ENCODE results near the gene HDAC4.

HDAC4 gene

DNA sequence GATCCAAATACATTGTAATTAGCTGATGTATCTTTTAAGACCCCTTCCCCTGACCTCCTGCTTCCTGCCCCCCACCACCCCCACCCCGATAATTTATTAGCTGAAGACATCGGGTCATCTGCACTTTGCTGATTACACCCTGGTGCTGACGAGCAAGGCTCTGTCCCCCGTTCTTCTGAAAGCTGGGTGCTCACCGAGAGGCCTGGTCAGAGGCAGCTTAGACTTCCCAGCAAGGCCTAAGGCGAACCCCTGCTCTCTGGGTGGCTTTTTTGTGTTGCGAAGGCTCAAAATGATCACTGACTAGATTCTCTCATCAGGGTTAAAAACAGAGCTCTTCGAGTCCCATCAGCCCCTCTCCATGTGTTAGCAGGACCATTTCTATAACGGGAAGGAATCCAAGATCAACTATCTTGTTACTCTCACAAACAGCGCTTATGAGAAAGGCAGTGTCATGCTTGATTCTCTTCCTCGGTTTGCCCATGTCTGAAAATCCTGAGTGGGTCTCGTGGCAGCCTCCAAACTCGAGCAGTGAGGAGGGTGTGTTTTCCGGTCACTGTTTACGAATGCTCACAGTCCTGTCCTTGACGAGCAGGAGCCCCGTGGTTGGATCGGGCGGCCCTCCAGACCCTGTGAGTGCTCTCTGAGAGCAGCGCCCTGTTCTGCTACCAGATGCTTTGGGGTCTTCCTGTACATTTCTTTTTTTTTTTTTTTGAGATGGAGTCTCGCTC is 201.6 kb downstream of the HDAC4 start:
- H3K4me3 ChIP-seq (ENCODE audit: low read length, poor library complexity, severe bottlenecking) = no peak overlapping the region
- no peaks in the 10 kb centered on the region for H3K9me3 ChIP-seq (ENCODE audit: insufficient read depth, low read depth, low read length)
- no peaks in the 10 kb centered on the region for H3K4me1 ChIP-seq (ENCODE audit: insufficient read depth, low read length, poor library complexity, severe bottlenecking)
- no peaks in the 10 kb centered on the region for H3K27me3 ChIP-seq (ENCODE audit: insufficient read depth, low read length, poor library complexity, severe bottlenecking)
- peaks cover 2% of the 10 kb centered on the region for H4K20me1 ChIP-seq (ENCODE audit: insufficient read depth, low read length, poor library complexity, severe bottlenecking)
- peaks cover 9% of the 10 kb centered on the region; the same call in 1 of the 2 replicates for H3K36me3 ChIP-seq (ENCODE audit: insufficient read depth, low read length)
- no peak overlapping the region for H2AFZ ChIP-seq (ENCODE audit: low read length)
- H3K9me2 ChIP-seq (replicated peaks; ENCODE audit: low read depth, low read length) = no peaks in the 10 kb centered on the region
- no peaks in the 10 kb centered on the region for H3F3A ChIP-seq (ENCODE audit: low read depth)
- peaks cover 4% of the 10 kb centered on the region; the same call in 1 of the 2 replicates for H3K79me2 ChIP-seq (ENCODE audit: insufficient read depth, low read length)
- no peak overlapping the region for H3K9ac ChIP-seq (ENCODE audit: low read depth, low read length, poor library complexity, severe bottlenecking)
- no peak overlapping the region for H3K4me2 ChIP-seq (ENCODE audit: low read depth, low read length, poor library complexity, severe bottlenecking)
- TF ChIP-seq EZH2phosphoT487 (IDR thresholded peaks at IDR 0.05; ENCODE audit: borderline replicate concordance) = no peak
- TF ChIP-seq, protein P1, sequence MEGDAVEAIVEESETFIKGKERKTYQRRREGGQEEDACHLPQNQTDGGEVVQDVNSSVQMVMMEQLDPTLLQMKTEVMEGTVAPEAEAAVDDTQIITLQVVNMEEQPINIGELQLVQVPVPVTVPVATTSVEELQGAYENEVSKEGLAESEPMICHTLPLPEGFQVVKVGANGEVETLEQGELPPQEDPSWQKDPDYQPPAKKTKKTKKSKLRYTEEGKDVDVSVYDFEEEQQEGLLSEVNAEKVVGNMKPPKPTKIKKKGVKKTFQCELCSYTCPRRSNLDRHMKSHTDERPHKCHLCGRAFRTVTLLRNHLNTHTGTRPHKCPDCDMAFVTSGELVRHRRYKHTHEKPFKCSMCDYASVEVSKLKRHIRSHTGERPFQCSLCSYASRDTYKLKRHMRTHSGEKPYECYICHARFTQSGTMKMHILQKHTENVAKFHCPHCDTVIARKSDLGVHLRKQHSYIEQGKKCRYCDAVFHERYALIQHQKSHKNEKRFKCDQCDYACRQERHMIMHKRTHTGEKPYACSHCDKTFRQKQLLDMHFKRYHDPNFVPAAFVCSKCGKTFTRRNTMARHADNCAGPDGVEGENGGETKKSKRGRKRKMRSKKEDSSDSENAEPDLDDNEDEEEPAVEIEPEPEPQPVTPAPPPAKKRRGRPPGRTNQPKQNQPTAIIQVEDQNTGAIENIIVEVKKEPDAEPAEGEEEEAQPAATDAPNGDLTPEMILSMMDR (conservative IDR thresholded peaks at IDR 0.05; ENCODE audit: low read length) = no peak

DNA sequence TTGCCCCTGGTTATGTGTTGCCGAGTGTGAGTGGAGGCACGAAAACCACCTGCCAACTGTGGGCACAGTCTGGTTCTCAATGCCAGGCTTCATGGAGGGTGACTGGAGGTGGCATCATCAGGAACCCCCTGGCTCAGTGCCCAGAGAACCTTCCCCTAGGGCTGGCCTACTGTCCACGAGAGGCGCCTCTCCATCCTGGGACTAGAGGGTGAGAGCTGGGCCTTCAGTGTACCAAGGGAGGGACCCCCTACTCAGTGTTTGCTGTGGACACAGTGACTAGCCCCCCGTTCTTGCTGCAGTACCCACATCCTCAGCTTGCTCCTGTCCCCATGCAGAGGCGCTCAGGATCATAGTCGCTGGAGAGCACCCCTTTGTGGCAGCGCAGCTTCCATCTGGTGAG is 202.6 kb downstream of the HDAC4 start:
- Histone ChIP-seq H3F3A (ENCODE audit: low read depth) (no peaks in the 10 kb centered on the region), H3K79me2 (ENCODE audit: insufficient read depth, low read length) (peaks cover 4% of the 10 kb centered on the region; the same call in 1 of the 2 replicates), H3K9ac (ENCODE audit: low read depth, low read length, poor library complexity, severe bottlenecking) (no peak overlapping the region), H2AFZ (ENCODE audit: low read length) (no peak overlapping the region), H3K27me3 (ENCODE audit: insufficient read depth, low read length, poor library complexity, severe bottlenecking) (no peaks in the 10 kb centered on the region), H3K9me2 (replicated peaks; ENCODE audit: low read depth, low read length) (no peaks in the 10 kb centered on the region), H3K4me3 (ENCODE audit: low read length, poor library complexity, severe bottlenecking) (no peak overlapping the region), H3K4me2 (ENCODE audit: low read depth, low read length, poor library complexity, severe bottlenecking) (no peak overlapping the region), H4K20me1 (ENCODE audit: insufficient read depth, low read length, poor library complexity, severe bottlenecking) (peaks cover 2% of the 10 kb centered on the region), H3K9me3 (ENCODE audit: insufficient read depth, low read depth, low read length) (no peaks in the 10 kb centered on the region), H3K4me1 (ENCODE audit: insufficient read depth, low read length, poor library complexity, severe bottlenecking) (no peaks in the 10 kb centered on the region), H3K36me3 (ENCODE audit: insufficient read depth, low read length) (peaks cover 11% of the 10 kb centered on the region; the same call in 1 of the 2 replicates)
- TF ChIP-seq EZH2phosphoT487 (IDR thresholded peaks at IDR 0.05; ENCODE audit: borderline replicate concordance) = no peak
- TF ChIP-seq, protein P1 (conservative IDR thresholded peaks at IDR 0.05; ENCODE audit: low read length) = no peak

GRCh38 chr2:239197146-239197545 is 203.7 kb downstream of the HDAC4 start:
- H3K9me3 ChIP-seq (ENCODE audit: insufficient read depth, low read depth, low read length) = no peaks in the 10 kb centered on the region
- H3K36me3 ChIP-seq (ENCODE audit: insufficient read depth, low read length) = peaks cover 6% of the 10 kb centered on the region; the same call in 1 of the 2 replicates
- H3F3A ChIP-seq (ENCODE audit: low read depth) = no peaks in the 10 kb centered on the region
- no peaks in the 10 kb centered on the region for H3K27me3 ChIP-seq (ENCODE audit: insufficient read depth, low read length, poor library complexity, severe bottlenecking)
- peaks cover 4% of the 10 kb centered on the region; the same call in 1 of the 2 replicates for H3K79me2 ChIP-seq (ENCODE audit: insufficient read depth, low read length)
- H3K4me2 ChIP-seq (ENCODE audit: low read depth, low read length, poor library complexity, severe bottlenecking) = no peak overlapping the region
- no peaks in the 10 kb centered on the region for H3K4me1 ChIP-seq (ENCODE audit: insufficient read depth, low read length, poor library complexity, severe bottlenecking)
- H2AFZ ChIP-seq (ENCODE audit: low read length) = no peak overlapping the region
- TF ChIP-seq, protein P1 (conservative IDR thresholded peaks at IDR 0.05; ENCODE audit: low read length) = no peak
- no peak for TF ChIP-seq EZH2phosphoT487 (IDR thresholded peaks at IDR 0.05; ENCODE audit: borderline replicate concordance)
- no peaks in the 10 kb centered on the region for H3K9me2 ChIP-seq (replicated peaks; ENCODE audit: low read depth, low read length)
- H3K4me3 ChIP-seq (ENCODE audit: low read length, poor library complexity, severe bottlenecking) = no peak overlapping the region
- no peak overlapping the region for H3K9ac ChIP-seq (ENCODE audit: low read depth, low read length, poor library complexity, severe bottlenecking)
- H4K20me1 ChIP-seq (ENCODE audit: insufficient read depth, low read length, poor library complexity, severe bottlenecking) = peaks cover 2% of the 10 kb centered on the region

Data from Loucy (cell line).